HEK293T (cell line): ENCODE data around the gene PRKG1.

ENCODE experiments used
- FOXA1 ChIP-seq: fragments of 450-650 bp; IDR thresholded peaks from 2 replicates; pipeline ENCODE4 v1.6.1; 2016; ENCODE audit warnings: mild to moderate bottlenecking
- FOXM1 ChIP-seq: fragments of 450-650 bp; IDR thresholded peaks from 2 replicates; pipeline ENCODE4 v1.6.1; 2017; ENCODE audit warnings: mild to moderate bottlenecking, borderline replicate concordance
- HDGF ChIP-seq: fragments of 450-650 bp; IDR thresholded peaks from 2 replicates; pipeline ENCODE4 v1.6.1; 2017; ENCODE audit warnings: antibody characterized with exemption, borderline replicate concordance
- LEF1 ChIP-seq: fragments of 450-650 bp; IDR thresholded peaks from 2 replicates; pipeline ENCODE4 v1.6.1; 2017; ENCODE audit warnings: mild to moderate bottlenecking, borderline replicate concordance
- SUZ12 ChIP-seq: fragments of 450-650 bp; IDR thresholded peaks from 2 replicates; pipeline ENCODE4 v1.6.1; 2016; ENCODE audit warnings: mild to moderate bottlenecking

DNA sequence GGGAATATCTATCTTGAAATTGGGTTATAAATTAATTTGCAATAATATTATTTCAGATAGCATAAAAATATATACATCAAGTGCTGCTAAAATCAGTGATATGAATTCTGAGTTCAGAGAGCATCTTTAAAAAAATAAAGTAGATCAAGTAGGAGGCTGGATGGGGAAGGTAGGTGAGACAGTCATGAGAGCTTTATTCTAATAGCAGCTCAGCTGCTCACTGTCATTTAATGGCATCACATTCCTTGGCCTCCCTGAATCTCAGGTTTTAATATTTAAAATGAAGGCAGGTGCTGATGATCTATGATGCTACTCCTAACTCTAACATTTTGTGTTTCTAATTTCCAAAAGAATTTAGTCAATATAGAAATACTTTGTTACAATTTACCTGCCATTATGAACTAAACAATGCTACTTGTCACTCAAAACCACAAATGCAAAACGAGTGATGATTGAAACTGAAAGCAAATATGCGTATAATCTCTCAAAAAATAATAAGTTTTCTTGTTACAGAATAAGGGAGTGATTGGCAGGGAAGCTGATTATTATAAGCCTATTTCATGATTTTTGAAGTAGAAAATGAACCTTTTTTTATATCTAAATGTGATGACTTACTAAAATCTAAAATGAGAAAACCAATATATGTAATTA, 772.7 kb downstream of the PRKG1 start:
- no peak for TF ChIP-seq FOXA1
- no peak for TF ChIP-seq FOXM1
- no peak for TF ChIP-seq SUZ12
- no peak for TF ChIP-seq LEF1
- no peak for TF ChIP-seq HDGF
